ENCODE data around the gene GUCA2A. TPM values are rescaled to one million over a fixed set of nuclear protein-coding genes. Genes with fewer than 3 reads are reported as not detected.
A peak's percentile ranks its signal among the peaks of the same experiment; 100 is the strongest.

The GUCA2A gene
- polyA plus RNA-seq, 3 donors, result not detected

GRCh38 chr1:42178249-42178648 is 13.7 kb upstream of the GUCA2A start:
- H3K27me3 ChIP-seq (ENCODE audit: control insufficient read depth in 2 of 2, insufficient read depth in 2 of 2, low read length in 2 of 2), result no peaks in the 10 kb centered on the region
- TF ChIP-seq, protein P1, sequence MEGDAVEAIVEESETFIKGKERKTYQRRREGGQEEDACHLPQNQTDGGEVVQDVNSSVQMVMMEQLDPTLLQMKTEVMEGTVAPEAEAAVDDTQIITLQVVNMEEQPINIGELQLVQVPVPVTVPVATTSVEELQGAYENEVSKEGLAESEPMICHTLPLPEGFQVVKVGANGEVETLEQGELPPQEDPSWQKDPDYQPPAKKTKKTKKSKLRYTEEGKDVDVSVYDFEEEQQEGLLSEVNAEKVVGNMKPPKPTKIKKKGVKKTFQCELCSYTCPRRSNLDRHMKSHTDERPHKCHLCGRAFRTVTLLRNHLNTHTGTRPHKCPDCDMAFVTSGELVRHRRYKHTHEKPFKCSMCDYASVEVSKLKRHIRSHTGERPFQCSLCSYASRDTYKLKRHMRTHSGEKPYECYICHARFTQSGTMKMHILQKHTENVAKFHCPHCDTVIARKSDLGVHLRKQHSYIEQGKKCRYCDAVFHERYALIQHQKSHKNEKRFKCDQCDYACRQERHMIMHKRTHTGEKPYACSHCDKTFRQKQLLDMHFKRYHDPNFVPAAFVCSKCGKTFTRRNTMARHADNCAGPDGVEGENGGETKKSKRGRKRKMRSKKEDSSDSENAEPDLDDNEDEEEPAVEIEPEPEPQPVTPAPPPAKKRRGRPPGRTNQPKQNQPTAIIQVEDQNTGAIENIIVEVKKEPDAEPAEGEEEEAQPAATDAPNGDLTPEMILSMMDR (IDR thresholded peaks at IDR 0.05), result no peak
- no peaks in the 10 kb centered on the region for H4K20me1 ChIP-seq (ENCODE audit: insufficient read depth, low read length)
- Mint-ChIP-seq H3K4me1 (no peaks in the 10 kb centered on the region), H3K27me3 (ENCODE audit: low read depth in 3 of 3) (peaks cover 0 to 2% (median 0%) of the 10 kb centered on the region in 3 donors), H3K27ac (peak overlapping the region in 1 of 7 donors; percentile 55), H3K9me3 (no peaks in the 10 kb centered on the region), H3K4me3 (no peak overlapping the region), H3K36me3 (peaks cover 39 to 42% of the 10 kb centered on the region in 2 donors)
- H3K4me1 ChIP-seq (ENCODE audit: control insufficient read depth in 1 of 2, insufficient read depth in 2 of 2, low read length in 2 of 2), result no peaks in the 10 kb centered on the region
- no peaks in the 10 kb centered on the region for H3K79me2 ChIP-seq (ENCODE audit: insufficient read depth, low read length)
- WGBS (ENCODE audit: insufficient coverage), result 100% methylated on average over 1 of the region's 3 CpGs
- intact Hi-C loops (cut with micrococcal nuclease), result loop anchor here in 1 of 2 donors (10.0 kb wide), 1 partner anchor 603 kb away; no protein-coding TSS in a partner anchor
- no peaks in the 10 kb centered on the region for H3K9me3 ChIP-seq (replicated peaks in 1 of 2; ENCODE audit: control insufficient read depth in 1 of 2, insufficient read depth in 1 of 2, low read length in 2 of 2)
- H2AFZ ChIP-seq (ENCODE audit: insufficient read depth, low read depth, low read length, poor library complexity, severe bottlenecking), result no peak overlapping the region
- H3K9ac ChIP-seq (ENCODE audit: insufficient read depth, low read length, poor library complexity, severe bottlenecking), result no peak overlapping the region
- no peak overlapping the region for H3K27ac ChIP-seq (ENCODE audit: low read depth in 1 of 2, low read length in 2 of 2)
- H3K4me3 ChIP-seq (replicated peaks in 1 of 3; ENCODE audit: low read depth in 2 of 3, low read length in 3 of 3), result no peak overlapping the region
- H3K36me3 ChIP-seq (replicated peaks in 1 of 2; ENCODE audit: control insufficient read depth in 1 of 2, insufficient read depth in 2 of 2, low read length in 2 of 2), result peaks cover 16 to 66% of the 10 kb centered on the region in 2 donors
- H3K4me2 ChIP-seq (replicated peaks; ENCODE audit: extremely low read depth, low read length, poor library complexity, severe bottlenecking), result no peak overlapping the region
- no peak for DNase-seq

- TF ChIP-seq, protein P1 (IDR thresholded peaks at IDR 0.05), result no peak
- H3K27ac Mint-ChIP-seq, result no peak overlapping the region
- H2AFZ ChIP-seq (ENCODE audit: insufficient read depth, low read depth, low read length, poor library complexity, severe bottlenecking), result no peak overlapping the region
- no peak overlapping the region for H3K4me3 Mint-ChIP-seq
- no peaks in the 10 kb centered on the region for H3K4me1 Mint-ChIP-seq
- no peaks in the 10 kb centered on the region for H3K27me3 ChIP-seq (ENCODE audit: control insufficient read depth in 2 of 2, insufficient read depth in 2 of 2, low read length in 2 of 2)
- no peak overlapping the region for H3K27ac ChIP-seq (ENCODE audit: low read depth in 1 of 2, low read length in 2 of 2)
- H3K4me2 ChIP-seq (replicated peaks; ENCODE audit: extremely low read depth, low read length, poor library complexity, severe bottlenecking), result no peak overlapping the region
- H3K36me3 Mint-ChIP-seq, result peaks cover 34 to 38% of the 10 kb centered on the region in 2 donors
- intact Hi-C loops (cut with micrococcal nuclease), result loop anchor here in 1 of 2 donors (10.0 kb wide), 1 partner anchor 603 kb away; no protein-coding TSS in a partner anchor
- H3K4me1 ChIP-seq (ENCODE audit: control insufficient read depth in 1 of 2, insufficient read depth in 2 of 2, low read length in 2 of 2), result no peaks in the 10 kb centered on the region
- H3K36me3 ChIP-seq (replicated peaks in 1 of 2; ENCODE audit: control insufficient read depth in 1 of 2, insufficient read depth in 2 of 2, low read length in 2 of 2), result peaks cover 16 to 62% of the 10 kb centered on the region in 2 donors
- H4K20me1 ChIP-seq (ENCODE audit: insufficient read depth, low read length), result no peaks in the 10 kb centered on the region
- no peaks in the 10 kb centered on the region for H3K79me2 ChIP-seq (ENCODE audit: insufficient read depth, low read length)
- H3K9ac ChIP-seq (ENCODE audit: insufficient read depth, low read length, poor library complexity, severe bottlenecking), result no peak overlapping the region
- H3K9me3 ChIP-seq (replicated peaks in 1 of 2; ENCODE audit: control insufficient read depth in 1 of 2, insufficient read depth in 1 of 2, low read length in 2 of 2), result no peaks in the 10 kb centered on the region
- H3K4me3 ChIP-seq (replicated peaks in 1 of 3; ENCODE audit: low read depth in 2 of 3, low read length in 3 of 3), result no peak overlapping the region
- WGBS (ENCODE audit: insufficient coverage), result 88% methylated on average over 2 of the region's 6 CpGs
- no peak for DNase-seq
- H3K9me3 Mint-ChIP-seq, result no peaks in the 10 kb centered on the region
- peaks cover 0 to 2% (median 0%) of the 10 kb centered on the region in 3 donors for H3K27me3 Mint-ChIP-seq (ENCODE audit: low read depth in 3 of 3)
These were observed 13.0 kb upstream of the GUCA2A start for GRCh38 chr1:42177541-42177981.
